Measurements from ENCODE around the gene DMD.
"Not testable (repeated sequence)": the region's sequence is repeated elsewhere in the genome, so short reads cannot be mapped to it uniquely, and the experiment has no call there.

Gene DMD

DNA sequence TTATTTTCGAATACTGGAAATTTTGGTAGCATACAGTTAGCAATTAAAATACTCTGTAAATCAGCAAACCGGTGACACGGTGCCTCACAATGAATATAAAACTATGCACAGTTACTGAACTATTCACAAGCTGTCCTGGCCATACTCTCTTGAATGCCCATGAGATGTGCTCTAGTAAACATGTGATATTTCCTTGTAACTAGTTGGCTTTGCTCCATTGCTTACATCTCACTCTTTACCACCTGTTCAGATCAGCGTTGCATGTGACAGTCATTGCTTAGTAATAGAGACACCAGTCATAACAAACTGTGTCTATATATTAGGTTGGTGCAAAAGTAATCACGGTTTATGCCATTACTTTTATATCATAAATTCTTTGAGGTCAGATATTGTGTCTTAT is 1241.6 kb downstream of the DMD start:
- no peak for DNase-seq

DNA sequence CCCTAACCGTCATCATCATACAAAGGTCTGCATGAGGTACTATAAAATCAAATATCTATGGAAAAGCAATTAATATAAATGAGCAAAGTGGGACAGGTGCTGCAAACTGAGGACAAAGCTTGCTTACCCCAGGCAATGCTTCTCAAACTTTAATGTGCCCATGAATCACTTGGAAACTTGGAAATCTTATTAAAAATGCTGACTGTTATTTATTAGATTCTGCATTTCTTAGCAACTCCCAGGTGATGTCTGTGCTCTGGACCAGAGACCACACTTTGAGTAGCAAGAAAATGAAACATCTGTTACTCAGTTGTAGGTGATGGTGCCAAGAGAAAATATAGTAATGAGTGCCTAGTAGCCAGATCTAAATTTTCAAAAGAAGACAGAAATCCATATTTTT is 1249.1 kb downstream of the DMD start:
- no peak for DNase-seq

DNA sequence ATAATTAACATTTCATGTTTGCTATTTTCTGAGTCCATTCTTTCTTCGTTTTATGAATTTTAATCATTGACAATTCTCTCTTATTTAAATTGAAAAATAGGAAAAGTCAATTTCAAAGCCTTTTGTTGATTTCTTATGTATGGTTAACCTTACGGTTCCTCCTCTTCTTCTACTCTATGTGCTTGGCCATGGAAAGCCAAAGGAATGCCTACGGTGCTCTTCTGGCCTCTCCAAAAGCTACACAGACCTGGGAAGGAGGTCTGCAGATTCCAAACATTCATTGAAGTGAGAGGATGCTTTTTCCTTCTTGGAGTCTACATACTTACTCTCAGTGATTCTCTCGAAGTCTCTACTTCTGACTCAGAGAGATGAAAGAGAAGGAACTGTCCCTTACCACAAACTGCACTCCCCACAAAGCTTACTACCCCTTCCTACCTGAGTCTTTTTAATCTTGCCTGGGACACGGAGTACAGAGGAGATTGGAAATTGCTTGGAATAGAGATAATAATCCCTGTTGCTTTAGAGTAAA is 1276.4 kb downstream of the DMD start:
- DNase-seq, result no peak

DNA sequence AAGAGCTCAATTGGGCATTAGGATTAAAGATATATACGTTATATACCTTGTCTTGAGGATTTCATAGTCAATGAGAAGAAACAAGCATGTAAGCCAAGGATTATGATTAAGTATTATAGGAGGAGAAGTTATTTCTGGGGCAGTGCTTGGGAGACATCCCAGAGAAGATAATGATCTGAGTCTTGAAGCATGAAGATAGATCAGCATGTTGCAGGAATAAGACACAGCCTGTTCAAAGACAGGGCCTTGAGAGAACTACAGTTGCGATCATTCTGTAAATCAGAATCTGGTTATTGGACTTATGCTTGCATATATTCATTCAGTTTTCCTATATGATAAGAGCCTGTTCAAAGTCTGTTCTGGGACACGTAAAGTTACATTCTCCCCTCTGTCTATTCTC is 1277.3 kb downstream of the DMD start:
- DNase-seq, result no peak

DNA sequence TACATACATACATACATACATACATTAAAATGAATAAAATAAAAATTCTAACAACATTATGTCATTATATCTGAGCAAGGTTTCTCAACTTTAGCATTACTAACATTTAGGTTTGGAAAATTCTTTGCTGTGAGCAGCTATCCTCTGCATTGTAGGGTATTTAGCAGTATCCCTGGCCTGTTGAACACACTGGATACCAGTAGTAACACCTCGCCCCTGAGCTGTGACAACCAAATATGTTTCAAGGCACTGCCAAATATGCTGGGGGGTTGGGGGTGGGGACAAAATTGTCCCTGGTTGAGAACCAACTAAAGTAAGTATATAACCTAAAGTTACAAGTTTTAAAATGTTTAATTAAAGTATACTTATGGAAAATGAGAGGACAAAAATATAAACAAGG is 1278.6 kb downstream of the DMD start:
- no peak for DNase-seq

DNA sequence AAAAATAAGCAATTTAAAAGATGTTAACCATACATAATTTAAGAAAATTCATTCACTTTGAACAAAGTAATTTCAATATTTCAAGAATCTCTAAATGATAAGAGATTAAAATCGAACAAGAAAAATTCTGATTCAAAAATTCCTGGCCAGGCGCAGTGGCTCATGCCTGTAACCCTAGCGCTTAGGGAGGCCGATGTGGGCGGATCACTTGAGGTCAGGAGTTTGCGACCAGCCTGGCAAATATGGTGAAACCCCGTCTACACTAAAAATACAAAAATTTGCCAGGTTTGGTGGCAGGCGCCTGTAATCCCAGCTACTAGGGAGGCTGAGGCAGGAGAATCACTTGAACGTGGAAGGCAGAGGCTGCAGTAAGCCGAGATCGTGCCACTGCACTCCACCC is 1279.0 kb downstream of the DMD start:
- not testable (repeated sequence) for DNase-seq

DNA sequence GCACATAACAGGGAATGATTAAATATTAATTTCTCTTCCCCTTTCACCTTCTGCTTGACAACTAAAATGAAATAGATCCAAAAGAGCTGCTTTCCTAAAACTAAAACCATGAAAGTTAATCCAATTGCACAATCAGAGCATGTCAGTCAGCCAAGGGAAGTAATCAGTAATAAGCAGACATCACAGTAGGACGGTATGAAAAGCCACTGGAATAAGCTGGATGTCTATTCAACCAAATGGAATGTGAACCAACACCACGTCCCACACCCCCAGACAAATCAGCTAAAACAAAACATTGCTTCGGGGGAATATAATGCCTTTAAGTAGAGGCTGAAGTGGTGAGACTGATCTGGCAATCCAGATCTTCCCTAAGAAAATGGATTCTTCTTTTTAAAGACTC is 1280.1 kb downstream of the DMD start:
- no peak for DNase-seq

DNA sequence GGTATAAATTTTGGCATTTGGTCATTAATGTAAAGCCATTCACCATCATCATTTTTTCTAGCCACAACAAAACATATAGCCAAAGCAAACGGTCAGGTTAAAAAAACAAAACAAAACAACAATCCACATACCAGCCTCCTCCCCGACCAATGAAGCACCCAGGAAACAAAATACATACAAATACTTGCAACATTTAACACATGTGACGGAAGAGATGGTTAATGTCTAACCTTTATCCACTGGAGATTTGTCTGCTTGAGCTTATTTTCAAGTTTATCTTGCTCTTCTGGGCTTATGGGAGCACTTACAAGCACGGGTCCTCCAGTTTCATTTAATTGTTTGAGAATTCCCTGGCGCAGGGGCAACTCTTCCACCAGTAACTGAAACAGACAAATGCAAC is 1282.0 kb downstream of the DMD start:
- DNase-seq, result no peak

DNA sequence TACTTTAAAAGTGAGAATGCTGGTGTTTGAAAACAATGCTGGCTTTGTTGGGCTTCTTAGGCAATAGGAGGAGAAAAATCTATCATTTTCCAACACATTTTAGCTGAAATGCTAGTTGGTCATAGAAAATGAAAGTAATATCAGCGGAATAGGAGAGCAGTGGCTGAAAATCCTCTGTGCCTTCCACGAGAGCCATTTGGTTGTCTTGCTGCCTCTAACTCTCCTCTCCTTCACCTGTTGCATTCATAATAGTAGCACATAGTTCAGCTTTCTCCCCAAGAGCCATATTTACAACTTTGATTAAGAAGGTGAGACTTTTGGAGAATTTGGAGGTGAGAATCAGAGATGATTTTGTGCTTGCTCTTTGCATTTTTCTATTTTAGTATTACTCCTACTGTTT is 1290.1 kb downstream of the DMD start:
- DNase-seq, result no peak

DNA sequence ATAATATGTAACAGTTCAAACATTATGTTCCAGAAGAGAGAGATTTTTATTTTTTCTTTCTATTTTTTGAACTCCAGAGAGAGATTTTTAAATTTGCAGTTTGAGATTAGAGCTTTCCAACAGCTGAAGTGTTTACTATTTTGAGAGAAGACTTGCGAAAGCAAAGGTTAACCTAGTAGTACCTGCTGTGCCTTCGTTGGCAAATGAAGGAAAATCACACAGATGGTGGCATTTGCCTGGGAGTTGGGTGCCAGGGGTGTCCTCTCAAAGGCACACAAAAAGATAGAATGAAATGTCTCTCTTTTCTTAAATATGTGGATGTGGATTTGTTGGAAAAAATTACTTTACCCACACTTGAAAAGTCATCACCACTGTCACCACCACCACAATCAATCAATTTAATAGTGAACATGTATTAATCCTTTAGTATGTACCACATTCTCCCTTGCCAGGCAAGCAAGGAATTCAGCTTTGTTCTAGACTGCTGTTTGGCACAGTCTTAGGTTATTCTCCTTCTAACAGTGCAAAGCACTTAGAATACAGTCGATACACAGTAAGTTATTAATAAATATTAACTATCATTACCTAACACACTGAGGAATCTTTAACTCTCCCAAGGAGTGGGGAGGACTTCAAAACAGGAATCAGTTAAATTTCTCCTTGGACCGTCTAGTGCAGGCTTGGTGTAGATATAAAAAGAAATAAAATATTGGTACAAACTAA is 1301.3 kb downstream of the DMD start:
- DNase-seq, result no peak

DNA sequence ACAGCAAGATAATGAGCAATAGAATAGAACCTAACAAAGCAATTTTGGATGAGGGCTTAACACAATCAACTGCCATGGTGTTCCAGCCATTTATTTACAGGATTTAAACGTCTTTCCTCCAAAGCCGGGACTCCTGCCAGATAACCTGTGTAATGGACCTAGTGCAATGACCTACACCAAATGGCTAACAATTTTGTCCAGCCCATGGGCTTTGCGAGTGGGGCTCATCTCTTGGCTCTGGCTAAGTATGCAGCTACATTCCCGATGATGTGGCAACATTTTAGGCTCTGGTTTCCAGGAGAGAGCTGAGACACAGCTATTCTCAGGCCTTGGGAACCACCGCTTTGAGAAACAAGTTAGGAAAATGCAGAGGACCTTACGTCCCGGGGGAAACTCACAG is 1317.2 kb downstream of the DMD start:
- DNase-seq, result no peak

DNA sequence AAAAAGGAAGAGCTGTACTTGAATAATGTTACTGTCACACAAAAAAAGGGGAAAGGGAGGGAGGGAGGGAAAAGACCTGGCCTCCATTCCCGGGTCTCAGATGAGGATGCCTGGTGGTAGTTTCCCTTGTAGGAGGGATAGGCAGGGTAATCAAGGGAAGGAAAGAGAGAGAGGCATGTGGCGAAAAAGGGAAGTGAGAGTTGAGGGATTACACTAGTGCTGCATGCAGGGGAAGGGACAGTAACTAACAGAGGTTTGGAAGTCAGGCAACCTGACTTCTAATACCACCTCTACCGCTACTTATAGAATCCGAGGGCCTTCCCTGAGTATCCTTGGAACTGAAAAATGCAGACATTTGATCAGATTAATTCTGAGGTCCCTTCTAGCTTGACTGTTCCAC is 1317.8 kb downstream of the DMD start:
- DNase-seq, result no peak

DNA sequence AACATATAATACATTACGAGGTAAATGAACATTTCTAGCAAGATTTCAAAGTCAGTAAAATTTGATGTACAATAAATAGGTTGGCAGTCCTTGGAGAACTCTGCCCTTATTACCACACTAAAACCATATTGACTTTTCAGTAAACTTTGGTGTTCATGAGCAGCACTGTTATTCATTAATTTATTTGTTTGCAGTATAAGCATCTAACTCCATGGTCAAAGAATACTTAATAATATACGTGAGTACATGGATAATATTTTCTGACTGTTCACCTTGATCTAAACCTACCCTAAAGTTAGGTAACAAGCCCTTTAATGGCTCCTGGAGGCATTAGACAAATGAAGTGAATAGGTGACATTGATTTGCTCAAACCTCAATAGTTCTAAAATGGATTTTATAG is 1322.3 kb downstream of the DMD start:
- no peak for DNase-seq

DNA sequence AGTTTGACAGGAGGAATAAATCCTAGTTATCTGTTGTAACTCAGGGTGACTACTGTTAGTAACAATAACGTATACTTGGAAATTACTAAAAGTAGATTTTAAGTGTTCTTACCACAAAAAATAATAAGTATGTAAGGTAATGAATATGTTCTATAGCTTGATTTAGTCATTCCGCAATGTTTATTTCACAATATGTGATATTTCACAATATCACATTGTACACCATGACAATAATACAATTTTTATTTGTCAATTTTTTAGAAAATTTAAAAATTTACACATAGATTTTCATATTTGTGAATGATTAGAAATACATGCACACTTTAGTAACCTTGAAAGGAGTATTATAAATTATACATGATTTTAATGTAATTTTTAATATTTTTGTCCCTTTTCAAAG is 1326.8 kb downstream of the DMD start:
- DNase-seq, result no peak

DNA sequence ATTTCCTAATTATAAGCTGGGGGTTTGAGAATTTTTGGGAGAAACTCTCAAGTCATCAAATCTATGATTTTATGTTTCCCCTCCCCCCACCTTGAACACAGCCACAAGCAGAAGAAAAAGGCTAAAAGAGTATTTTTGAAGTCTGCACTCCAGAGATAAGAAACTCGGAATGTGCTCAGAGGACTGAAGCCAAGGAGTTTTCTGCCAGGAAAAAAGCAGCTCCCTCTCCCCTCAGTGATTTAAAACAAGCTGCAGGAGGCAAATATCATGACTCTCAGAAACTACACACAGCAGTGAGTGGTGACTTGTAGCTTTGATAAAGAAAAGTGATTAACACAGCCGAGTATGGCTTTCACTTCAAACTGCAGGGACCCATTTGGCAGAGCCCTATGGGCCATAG is 1339.3 kb downstream of the DMD start:
- no peak for DNase-seq

DNA sequence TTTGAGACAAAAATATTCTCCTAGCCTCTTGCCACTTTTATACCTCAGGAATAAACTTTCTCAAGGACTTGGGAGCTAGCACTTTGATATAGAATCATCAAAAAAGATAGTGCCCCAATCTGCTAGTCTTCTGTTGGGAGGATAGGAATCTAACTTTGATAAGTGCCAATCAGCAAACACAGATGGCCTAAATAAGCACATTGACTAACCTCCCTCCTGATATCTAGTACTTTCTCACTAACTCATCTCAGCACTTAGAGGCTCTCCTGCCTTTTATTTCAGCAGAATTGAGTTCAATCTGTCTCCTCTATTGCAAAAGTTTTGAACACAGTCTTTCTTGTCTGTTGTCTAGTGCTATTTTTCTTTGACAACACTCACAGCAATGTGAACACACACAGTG is 1341.1 kb downstream of the DMD start:
- DNase-seq, result no peak

DNA sequence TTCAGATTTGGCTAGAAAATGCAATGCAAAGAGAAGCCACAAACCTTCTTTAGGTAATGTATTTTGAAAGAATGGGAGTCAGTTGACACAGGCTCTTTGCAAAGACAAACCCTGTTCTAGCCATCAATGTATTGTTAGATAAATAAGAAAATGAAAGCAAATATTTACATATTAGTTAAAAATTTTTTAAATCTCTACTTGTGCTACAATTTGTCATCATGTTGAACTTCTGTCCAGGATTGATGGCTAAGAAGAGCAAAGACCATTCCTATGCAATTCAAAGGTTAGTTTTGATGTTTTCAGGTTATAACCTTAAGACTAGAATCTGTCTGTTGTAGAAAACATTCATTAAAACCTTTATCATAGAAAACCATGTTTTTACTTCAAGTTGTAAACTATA is 1350.7 kb downstream of the DMD start:
- no peak for DNase-seq

DNA sequence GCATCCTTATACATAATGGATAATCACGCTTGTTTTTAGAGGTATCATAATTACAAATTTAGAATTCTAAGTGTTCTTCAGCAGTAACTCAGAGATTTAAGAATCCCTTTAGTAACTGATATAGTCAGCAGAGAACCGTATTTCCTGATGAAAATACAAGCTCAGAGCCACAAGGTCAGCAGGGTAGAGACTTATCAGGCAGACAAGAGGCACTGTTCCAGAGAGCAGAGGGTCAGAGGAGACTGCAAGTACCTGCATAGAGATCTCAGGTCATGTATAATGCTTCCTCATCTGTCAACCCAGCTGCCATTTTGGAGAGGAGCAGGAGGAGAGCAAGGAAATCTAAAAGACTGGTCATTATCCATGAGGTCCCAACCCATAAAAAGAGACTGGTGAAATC is 1352.4 kb downstream of the DMD start:
- DNase-seq, result no peak

DNA sequence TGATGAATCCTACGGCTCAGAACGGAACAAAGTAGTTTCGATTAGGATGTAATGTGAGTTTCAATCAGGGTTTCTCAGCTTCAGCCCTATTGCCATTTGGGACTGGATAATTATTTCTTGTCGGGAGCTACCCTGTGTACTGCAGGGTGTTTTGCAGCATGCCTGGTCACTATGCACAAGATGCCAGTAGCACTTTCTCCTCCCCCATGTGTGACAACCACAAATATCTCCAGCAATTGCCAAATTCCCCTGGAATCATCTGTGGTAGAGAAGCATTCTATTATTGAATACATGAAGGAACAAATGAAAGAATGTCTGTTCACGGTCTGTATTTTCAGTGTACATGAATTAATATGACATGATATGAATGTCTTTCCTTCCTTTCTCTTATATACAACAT is 1356.6 kb downstream of the DMD start:
- DNase-seq, result no peak

DNA sequence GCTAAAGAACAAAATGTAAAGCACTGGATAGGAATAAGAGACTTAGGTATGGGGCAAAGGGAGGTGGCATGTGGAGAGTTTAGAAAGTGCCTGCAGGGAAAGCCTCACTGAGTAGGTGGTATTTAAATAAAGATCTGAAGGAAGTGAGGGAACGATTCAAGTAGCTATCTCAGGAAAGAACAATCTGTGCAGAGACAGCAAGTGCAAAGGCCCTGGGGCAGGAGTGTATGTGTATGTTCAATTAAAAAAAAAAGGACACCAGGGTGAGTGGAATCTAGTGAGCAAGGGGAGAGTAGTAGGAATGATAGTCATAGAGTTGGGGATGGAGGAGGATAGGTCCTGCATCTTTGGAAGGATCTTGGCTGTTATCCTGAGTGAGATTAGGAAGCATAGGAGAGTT is 1359.6 kb downstream of the DMD start:
- DNase-seq, result no peak

DNA sequence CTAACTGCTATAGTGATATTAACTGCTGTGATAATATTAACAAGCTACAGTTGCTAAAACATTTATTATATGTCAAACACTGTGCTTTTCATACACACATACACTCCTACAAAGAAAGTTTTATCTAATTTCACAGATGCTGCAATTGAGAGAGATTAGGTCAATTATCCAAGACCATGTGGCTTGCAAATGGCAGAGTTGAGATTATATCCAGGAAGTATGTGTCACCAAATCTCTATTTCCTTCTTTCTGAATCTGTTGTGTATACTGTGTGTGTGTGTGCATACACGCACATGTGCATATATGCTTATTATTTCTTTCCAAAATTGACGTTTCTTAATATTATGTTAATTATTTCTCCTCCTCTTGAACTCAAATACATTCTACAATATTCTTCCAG is 1363.6 kb downstream of the DMD start:
- no peak for DNase-seq

DNA sequence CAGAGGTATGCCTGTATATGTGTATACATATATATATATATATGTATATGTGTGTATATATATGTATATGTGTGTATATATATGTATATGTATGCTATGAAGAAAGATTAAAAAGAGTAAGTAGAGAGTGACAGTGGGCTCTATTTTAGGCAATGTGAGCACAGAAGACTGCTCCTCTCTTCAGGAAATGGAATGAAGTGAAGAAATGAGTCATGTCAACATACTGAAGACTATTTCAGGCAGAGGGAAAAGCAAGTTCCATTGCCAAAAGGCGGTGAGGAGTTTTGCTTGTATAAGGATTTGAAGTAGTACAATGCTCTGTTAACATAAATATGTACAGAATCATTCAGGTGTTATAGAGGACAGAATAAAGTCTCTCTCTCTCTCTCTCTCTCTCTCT is 1366.3 kb downstream of the DMD start:
- no peak for DNase-seq

DNA sequence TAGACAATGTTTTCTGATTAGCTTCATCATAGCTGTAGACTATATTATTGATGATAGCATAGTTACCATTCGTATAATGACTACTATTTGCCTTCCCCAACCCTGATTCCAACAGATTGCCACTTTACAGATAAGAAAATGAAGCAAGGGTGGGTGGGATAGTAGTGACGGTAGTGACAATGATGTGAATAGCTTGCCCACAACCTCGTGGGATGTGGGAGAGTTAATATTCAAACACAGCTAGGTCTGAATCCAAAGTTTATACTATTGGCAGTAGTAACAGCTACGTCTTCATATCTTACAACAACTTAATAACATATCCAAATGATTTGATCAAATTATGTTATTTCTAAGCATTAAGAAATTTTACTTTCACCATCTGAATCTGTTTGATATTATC is 1372.7 kb downstream of the DMD start:
- no peak for DNase-seq

DNA sequence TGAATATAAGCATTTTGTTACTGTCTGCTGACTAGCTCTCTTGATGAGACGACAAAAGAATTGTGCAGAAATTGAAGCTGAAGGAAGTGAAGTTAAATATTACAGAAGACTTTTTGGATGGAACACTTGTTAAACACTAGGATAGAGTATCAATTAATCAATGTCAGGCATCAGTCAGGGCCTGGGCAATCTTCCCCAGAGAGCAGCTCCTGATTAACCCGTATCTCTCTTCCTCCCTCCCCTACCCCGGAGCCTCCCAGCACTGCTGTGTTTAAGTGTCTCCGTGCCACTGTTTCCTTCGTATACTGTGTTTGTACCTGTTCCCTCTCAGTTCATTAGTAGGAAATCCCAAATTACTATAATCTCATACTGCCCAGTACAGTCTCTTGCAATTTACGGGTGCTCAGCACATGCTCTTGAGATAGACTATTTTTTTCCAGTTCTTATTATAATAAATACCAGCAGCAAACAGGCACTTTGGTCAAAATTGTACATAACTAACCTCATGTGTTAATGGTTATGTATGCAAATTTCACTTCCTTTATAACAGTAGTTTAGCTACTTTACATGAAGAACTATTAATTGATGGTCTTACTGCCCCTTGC is 1373.8 kb downstream of the DMD start:
- DNase-seq, result no peak

DNA sequence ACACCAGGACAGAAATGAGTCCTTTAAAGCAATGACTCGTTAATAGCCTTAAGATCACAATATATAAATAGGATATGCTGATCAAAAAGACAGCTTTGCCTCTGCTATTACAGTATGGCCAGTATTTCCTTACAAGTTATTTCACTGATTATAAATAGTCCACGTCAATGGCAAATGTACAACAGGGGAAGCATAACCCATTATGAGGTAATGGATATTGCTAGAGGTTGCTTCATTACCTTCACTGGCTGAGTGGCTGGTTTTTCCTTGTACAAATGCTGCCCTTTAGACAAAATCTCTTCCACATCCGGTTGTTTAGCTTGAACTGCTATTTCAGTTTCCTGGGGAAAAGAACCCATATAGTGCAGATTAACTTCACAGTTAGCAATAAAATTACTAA is 1374.9 kb downstream of the DMD start:
- DNase-seq, result no peak

Measured in NCI-H187 (cell line).